HEK293 (cell line): Measurements from ENCODE around the gene GPR158.

Source experiments
- ATF2 ChIP-seq: fragments of 450-650 bp; formaldehyde crosslinking; IDR thresholded peaks from 2 replicates; pipeline ENCODE4 v1.5.1; 2016; ENCODE audit warnings: missing biosample characterization, missing genetic modification characterization, low read depth
- EGR2 ChIP-seq: fragments of 450-650 bp; formaldehyde crosslinking; IDR thresholded peaks from 2 replicates; pipeline ENCODE4 v1.5.1; 2016; ENCODE audit warnings: low read depth, missing biosample characterization, missing genetic modification characterization
- ELK4 ChIP-seq: IDR thresholded peaks from 2 replicates; pipeline ENCODE4 v1.6.1; 2011; ENCODE audit warnings: mild to moderate bottlenecking, low read depth, low read length, borderline replicate concordance
- KLF8 ChIP-seq: fragments of 450-650 bp; formaldehyde crosslinking; IDR thresholded peaks from 2 replicates; pipeline ENCODE4 v1.5.1; 2016; ENCODE audit warnings: missing biosample characterization, missing genetic modification characterization
- RBAK ChIP-seq: fragments of 450-650 bp; formaldehyde crosslinking; IDR thresholded peaks from 2 replicates; pipeline ENCODE4 v1.5.1; 2016; ENCODE audit warnings: missing biosample characterization, missing genetic modification characterization
- ZBTB10 ChIP-seq: fragments of 450-650 bp; formaldehyde crosslinking; IDR thresholded peaks from 2 replicates; pipeline ENCODE4 v1.5.1; 2016; ENCODE audit warnings: missing biosample characterization, missing genetic modification characterization
- ZBTB17 ChIP-seq: fragments of 450-650 bp; formaldehyde crosslinking; IDR thresholded peaks from 2 replicates; pipeline ENCODE4 v1.5.1; 2016; ENCODE audit warnings: missing biosample characterization, missing genetic modification characterization
- ZBTB7A ChIP-seq: fragments of 450-650 bp; formaldehyde crosslinking; IDR thresholded peaks from 2 replicates; pipeline ENCODE4 v1.5.1; 2016; ENCODE audit warnings: low read depth, missing biosample characterization, missing genetic modification characterization
- ZEB2 ChIP-seq: fragments of 450-650 bp; formaldehyde crosslinking; IDR thresholded peaks from 2 replicates; pipeline ENCODE4 v1.5.1; 2016; ENCODE audit warnings: missing biosample characterization, missing genetic modification characterization
- ZFP37 ChIP-seq: fragments of 450-650 bp; formaldehyde crosslinking; IDR thresholded peaks from 2 replicates; pipeline ENCODE4 v1.5.1; 2016; ENCODE audit warnings: missing biosample characterization, missing genetic modification characterization
- ZNF121 ChIP-seq: fragments of 450-650 bp; formaldehyde crosslinking; IDR thresholded peaks from 2 replicates; pipeline ENCODE4 v1.5.1; 2016; ENCODE audit warnings: missing biosample characterization, missing genetic modification characterization
- ZNF133 ChIP-seq: fragments of 450-650 bp; formaldehyde crosslinking; IDR thresholded peaks from 2 replicates; pipeline ENCODE4 v1.5.1; 2016; ENCODE audit warnings: missing biosample characterization, missing genetic modification characterization
- ZNF140 ChIP-seq: fragments of 450-650 bp; formaldehyde crosslinking; IDR thresholded peaks from 2 replicates; pipeline ENCODE4 v1.5.1; 2016; ENCODE audit warnings: missing biosample characterization, missing genetic modification characterization
- ZNF155 ChIP-seq: fragments of 450-650 bp; formaldehyde crosslinking; IDR thresholded peaks from 2 replicates; pipeline ENCODE4 v1.5.1; 2016; ENCODE audit warnings: missing biosample characterization, missing genetic modification characterization
- ZNF174 ChIP-seq: fragments of 450-650 bp; formaldehyde crosslinking; IDR thresholded peaks from 2 replicates; pipeline ENCODE4 v1.5.0; 2017; ENCODE audit warnings: missing biosample characterization, mild to moderate bottlenecking, missing genetic modification characterization
- ZNF184 ChIP-seq: fragments of 450-650 bp; IDR thresholded peaks from 2 replicates; pipeline ENCODE4 v1.5.1; 2018; ENCODE audit warnings: missing biosample characterization, mild to moderate bottlenecking, missing genetic modification characterization
- ZNF221 ChIP-seq: fragments of 450-650 bp; formaldehyde crosslinking; IDR thresholded peaks from 2 replicates; pipeline ENCODE4 v1.5.1; 2017; ENCODE audit warnings: missing biosample characterization, missing genetic modification characterization, borderline replicate concordance
- ZNF24 ChIP-seq: fragments of 450-650 bp; formaldehyde crosslinking; IDR thresholded peaks from 2 replicates; pipeline ENCODE4 v1.5.1; 2016; ENCODE audit warnings: missing biosample characterization, missing genetic modification characterization
- ZNF302 ChIP-seq: fragments of 450-650 bp; formaldehyde crosslinking; IDR thresholded peaks from 2 replicates; pipeline ENCODE4 v1.5.1; 2016; ENCODE audit warnings: missing biosample characterization, missing genetic modification characterization, low read depth
- ZNF335 ChIP-seq: fragments of 450-650 bp; formaldehyde crosslinking; conservative IDR thresholded peaks from 2 replicates; pipeline ENCODE4 v1.5.1; 2016; ENCODE audit warnings: missing biosample characterization, missing genetic modification characterization
- ZNF391 ChIP-seq: fragments of 450-650 bp; formaldehyde crosslinking; IDR thresholded peaks from 2 replicates; pipeline ENCODE4 v1.5.1; 2016; ENCODE audit warnings: low read depth, missing biosample characterization, missing genetic modification characterization, borderline replicate concordance
- ZNF398 ChIP-seq: fragments of 450-650 bp; formaldehyde crosslinking; IDR thresholded peaks from 2 replicates; pipeline ENCODE4 v1.5.1; 2017; ENCODE audit warnings: missing biosample characterization, missing genetic modification characterization
- ZNF423 ChIP-seq: fragments of 450-650 bp; formaldehyde crosslinking; IDR thresholded peaks from 2 replicates; pipeline ENCODE4 v1.5.1; 2016; ENCODE audit warnings: missing biosample characterization, missing genetic modification characterization
- ZNF449 ChIP-seq: fragments of 450-650 bp; formaldehyde crosslinking; IDR thresholded peaks from 2 replicates; pipeline ENCODE4 v1.5.1; 2017; ENCODE audit warnings: missing biosample characterization, mild to moderate bottlenecking, missing genetic modification characterization, moderate library complexity
- ZNF548 ChIP-seq: fragments of 450-650 bp; formaldehyde crosslinking; IDR thresholded peaks from 2 replicates; pipeline ENCODE4 v1.5.1; 2016; ENCODE audit warnings: missing biosample characterization, missing genetic modification characterization
- ZNF571 ChIP-seq: fragments of 450-650 bp; formaldehyde crosslinking; IDR thresholded peaks from 2 replicates; pipeline ENCODE4 v1.5.0; 2017; ENCODE audit warnings: missing biosample characterization, missing genetic modification characterization
- ZNF660 ChIP-seq: fragments of 450-650 bp; IDR thresholded peaks from 2 replicates; pipeline ENCODE4 v1.5.1; 2018; ENCODE audit warnings: missing biosample characterization, mild to moderate bottlenecking, missing genetic modification characterization
- ZNF677 ChIP-seq: fragments of 450-650 bp; IDR thresholded peaks from 2 replicates; pipeline ENCODE4 v1.5.0; 2018; ENCODE audit warnings: missing biosample characterization, mild to moderate bottlenecking, missing genetic modification characterization, moderate library complexity
- ZNF785 ChIP-seq: fragments of 450-650 bp; formaldehyde crosslinking; IDR thresholded peaks from 2 replicates; pipeline ENCODE4 v1.5.1; 2016; ENCODE audit warnings: missing biosample characterization, missing genetic modification characterization

The GPR158 gene

GRCh38 chr10:25142116-25142864, 32.5 kb upstream of the GPR158 start (continued):
- TF ChIP-seq ZNF548 (no peak), ZNF174 (no peak), ATF2 (tag by site-specific recombination) (no peak), ZNF302 (tag by site-specific recombination) (no peak), ZFP37 (tag by site-specific recombination) (0 out of 2 replicates have a peak, but pooled peaks have one; percentile 44), ZNF24 (no peak), RBAK (0 out of 2 replicates have a peak, but pooled peaks have one; percentile 45), ELK4 (no peak), ZNF121 (no peak), ZNF184 (tag by site-specific recombination) (no peak), ZNF677 (tag by site-specific recombination) (no peak), KLF8 (tag by site-specific recombination) (0 out of 2 replicates have a peak, but pooled peaks have one; percentile 19), ZNF449 (tag by site-specific recombination) (no peak), ZNF785 (no peak), ZNF571 (no peak), ZNF335 (tag by site-specific recombination) (peak; percentile 81), ZNF221 (tag by site-specific recombination) (no peak), ZEB2 (tag by site-specific recombination) (no peak; the same call in 1 of the 2 replicates), ZBTB7A (tag by site-specific recombination) (no peak), ZNF133 (tag by site-specific recombination) (no peak), ZNF391 (tag by site-specific recombination) (no peak), ZNF155 (no peak), ZNF660 (tag by site-specific recombination) (0 out of 2 replicates have a peak, but pooled peaks have one; percentile 45), ZBTB10 (tag by site-specific recombination) (0 out of 2 replicates have a peak, but pooled peaks have one; percentile 22), EGR2 (peak; percentile 54), ZBTB17 (tag by site-specific recombination) (0 out of 2 replicates have a peak, but pooled peaks have one; percentile 27), ZNF398 (tag by site-specific recombination) (peak; percentile 69), ZNF423 (tag by site-specific recombination) (no peak), ZNF140 (tag by site-specific recombination) (no peak)
